Stomach (tissue), 4 donors: ENCODE results near the gene CELF4.

Source experiments
- POLR2A ChIP-seq, 4 donors: fragments of 450-650 bp; IDR thresholded peaks; one replicate each; pipeline ENCODE4 v1.6.1; 2016; ENCODE audit warnings: antibody characterized with exemption in 4 of 4, control low read depth in 2 of 4, mild to moderate bottlenecking in 1 of 4, moderate library complexity in 1 of 4
- TF ChIP-seq, protein P1 (sequence below), 7 experiments: fragments of 450-650 bp in 4 of 7; fragments of 200-600 bp in 3 of 7; sonication (generic) in 3 of 7; IDR thresholded peaks; one replicate each; pipeline ENCODE4 v1.5.1; 2016 to 2019; ENCODE audit warnings: antibody characterized with exemption in 7 of 7, control low read depth in 2 of 7, mild to moderate bottlenecking in 1 of 7

DNA sequence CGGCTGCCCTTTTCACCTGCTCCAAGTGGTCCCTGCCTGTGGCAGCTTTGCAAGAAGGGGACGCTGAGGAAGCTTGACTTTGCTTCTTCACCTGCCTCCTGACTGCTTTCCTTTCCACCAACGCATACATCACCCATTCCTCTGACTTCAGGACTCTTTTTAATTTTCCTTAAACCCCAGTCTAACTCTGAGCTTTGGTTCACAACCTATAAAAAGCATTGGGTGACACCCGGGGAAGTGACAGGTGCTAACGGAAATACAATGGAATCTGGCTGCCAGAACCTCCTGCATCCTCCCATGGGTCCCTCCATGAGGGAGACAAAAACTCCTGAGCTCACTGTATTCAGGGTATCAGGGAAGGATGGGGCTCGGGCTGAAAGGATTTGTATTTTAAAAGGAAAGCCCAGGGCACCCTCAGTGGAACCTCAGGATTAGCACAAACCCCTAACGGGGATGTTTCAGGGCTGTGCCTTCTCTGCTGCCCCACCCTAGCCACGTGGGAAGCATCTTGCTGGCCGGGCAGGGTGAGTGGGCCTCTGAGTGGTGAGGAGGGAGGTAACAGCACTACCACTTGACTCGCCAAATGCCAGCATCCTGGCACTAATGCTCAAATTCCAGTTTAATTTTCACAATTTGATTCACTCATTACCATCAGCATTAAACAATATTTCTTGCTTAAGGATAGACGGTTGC lies 284.8 kb downstream of the CELF4 start:
- TF ChIP-seq, protein P1, sequence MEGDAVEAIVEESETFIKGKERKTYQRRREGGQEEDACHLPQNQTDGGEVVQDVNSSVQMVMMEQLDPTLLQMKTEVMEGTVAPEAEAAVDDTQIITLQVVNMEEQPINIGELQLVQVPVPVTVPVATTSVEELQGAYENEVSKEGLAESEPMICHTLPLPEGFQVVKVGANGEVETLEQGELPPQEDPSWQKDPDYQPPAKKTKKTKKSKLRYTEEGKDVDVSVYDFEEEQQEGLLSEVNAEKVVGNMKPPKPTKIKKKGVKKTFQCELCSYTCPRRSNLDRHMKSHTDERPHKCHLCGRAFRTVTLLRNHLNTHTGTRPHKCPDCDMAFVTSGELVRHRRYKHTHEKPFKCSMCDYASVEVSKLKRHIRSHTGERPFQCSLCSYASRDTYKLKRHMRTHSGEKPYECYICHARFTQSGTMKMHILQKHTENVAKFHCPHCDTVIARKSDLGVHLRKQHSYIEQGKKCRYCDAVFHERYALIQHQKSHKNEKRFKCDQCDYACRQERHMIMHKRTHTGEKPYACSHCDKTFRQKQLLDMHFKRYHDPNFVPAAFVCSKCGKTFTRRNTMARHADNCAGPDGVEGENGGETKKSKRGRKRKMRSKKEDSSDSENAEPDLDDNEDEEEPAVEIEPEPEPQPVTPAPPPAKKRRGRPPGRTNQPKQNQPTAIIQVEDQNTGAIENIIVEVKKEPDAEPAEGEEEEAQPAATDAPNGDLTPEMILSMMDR (IDR thresholded peaks at IDR 0.05): no peak
- TF ChIP-seq POLR2A (IDR thresholded peaks at IDR 0.05): no peak
